ENCODE measurements around the gene P3H1. TPM values are rescaled to one million over a fixed set of nuclear protein-coding genes. Genes with fewer than 3 reads are reported as not detected.

Gene P3H1
- polyA plus RNA-seq, 1 of the 3 experiments (the other 2 are of a cell fraction), result 66.8 TPM

GRCh38 chr1:42732126-42732680 is 34.6 kb downstream of the P3H1 start:
- H3K9me3 ChIP-seq, result no peaks in the 10 kb centered on the region
- H3K9me2 ChIP-seq, result no peaks in the 10 kb centered on the region
- no peak for TF ChIP-seq REST (IDR thresholded peaks at IDR 0.05; ENCODE audit: low read depth, low read length)
- TF ChIP-seq MAX (IDR thresholded peaks at IDR 0.05; ENCODE audit: low read depth), result no peak
- no peak for TF ChIP-seq PBX3 (IDR thresholded peaks at IDR 0.05)
- TF ChIP-seq USF2 (IDR thresholded peaks at IDR 0.05; ENCODE audit: borderline replicate concordance, low read depth, low read length), result no peak
- TF ChIP-seq USF1 (IDR thresholded peaks at IDR 0.05; ENCODE audit: borderline replicate concordance, low read depth), result no peak
- TF ChIP-seq RAD21 (IDR thresholded peaks at IDR 0.05; ENCODE audit: low read length), result no peak
- peak; percentile 3 for DNase-seq
- no peak overlapping the region for H3K4me3 ChIP-seq (ENCODE audit: low read depth in 2 of 2, low read length in 1 of 2)
- POLR2A ChIA-PET, result no interaction called here
- peaks cover 0 to 6% of the 10 kb centered on the region in 2 experiments; a peak in 1 of 4 replicates for H3K4me1 ChIP-seq (ENCODE audit: control insufficient read depth in 1 of 2, insufficient read depth in 2 of 2, low read depth in 1 of 2, low read length in 1 of 2)
- no peak overlapping the region for H2AFZ ChIP-seq (ENCODE audit: low read depth)
- no peaks in the 10 kb centered on the region for H3F3A ChIP-seq (replicated peaks; ENCODE audit: insufficient read depth)
- H3K27me3 ChIP-seq (ENCODE audit: insufficient read depth), result no peaks in the 10 kb centered on the region
- CTCF ChIA-PET, result interaction anchor here (1.5 kb wide), 2 partner anchors 12 to 13 kb away, joined by 3 to 4 read pairs; no protein-coding TSS in a partner anchor
- no peaks in the 10 kb centered on the region for H3K36me3 ChIP-seq (replicated peaks in 1 of 2; ENCODE audit: control insufficient read depth in 1 of 2, insufficient read depth in 2 of 2, low read length in 1 of 2)
- H3K79me2 ChIP-seq (ENCODE audit: insufficient read depth), result no peaks in the 10 kb centered on the region
- WGBS (ENCODE audit: low lambda C conversion rate), result 83% methylated on average over 10 of the region's 10 CpGs
- H3K9ac ChIP-seq, result no peak overlapping the region
- no peak overlapping the region for H3K27ac ChIP-seq (ENCODE audit: low read depth in 2 of 2, low read length in 1 of 2)
- H4K20me1 ChIP-seq (ENCODE audit: insufficient read depth), result no peaks in the 10 kb centered on the region
- no peak overlapping the region for H3K4me2 ChIP-seq

GRCh38 chr1:42731585-42731984 is 35.2 kb downstream of the P3H1 start:
- POLR2A ChIA-PET, result no interaction called here
- TF ChIP-seq NFIC (IDR thresholded peaks at IDR 0.05; ENCODE audit: borderline replicate concordance), result no peak
- TF ChIP-seq SMC3 (IDR thresholded peaks at IDR 0.05; ENCODE audit: low read depth, low read length), result no peak
- TF ChIP-seq GATA2 (CRISPR knock-in tag; IDR thresholded peaks at IDR 0.05), result no peak
- TF ChIP-seq PBX3 (IDR thresholded peaks at IDR 0.05), result no peak
- TF ChIP-seq RXRA (IDR thresholded peaks at IDR 0.05; ENCODE audit: borderline replicate concordance, low read depth), result no peak
- TF ChIP-seq MEF2A (IDR thresholded peaks at IDR 0.05; ENCODE audit: borderline replicate concordance, low read depth), result no peak
- no peak for TF ChIP-seq FOSL2 (IDR thresholded peaks at IDR 0.05; ENCODE audit: borderline replicate concordance, low read depth)
- no peak for TF ChIP-seq ELF1 (IDR thresholded peaks at IDR 0.05)
- no peak for TF ChIP-seq GABPA (IDR thresholded peaks at IDR 0.05; ENCODE audit: low read depth)
- TF ChIP-seq MXI1 (IDR thresholded peaks at IDR 0.05; ENCODE audit: low read depth, low read length), result no peak
- TF ChIP-seq JUND (IDR thresholded peaks at IDR 0.05), result no peak
- no peak for TF ChIP-seq RFX5 (IDR thresholded peaks at IDR 0.05; ENCODE audit: low read length)
- TF ChIP-seq TAF1 (IDR thresholded peaks at IDR 0.05; ENCODE audit: borderline replicate concordance, low read depth, low read length), result no peak

More at GRCh38 chr1:42731585-42731984, 35.2 kb downstream of the P3H1 start:
- CTCF ChIA-PET, result interaction anchor here (0.6 to 1.7 kb wide), 3 partner anchors 11 to 387 kb away, joined by 3 to 4 read pairs (median 4); no protein-coding TSS in a partner anchor
- Histone ChIP-seq H3K9me3 (no peaks in the 10 kb centered on the region), H3K4me1 (ENCODE audit: control insufficient read depth in 1 of 2, insufficient read depth in 2 of 2, low read depth in 1 of 2, low read length in 1 of 2) (peaks cover 0 to 6% of the 10 kb centered on the region in 2 experiments; a peak in 1 of 4 replicates), H3K9me2 (no peaks in the 10 kb centered on the region), H3K79me2 (ENCODE audit: insufficient read depth) (no peaks in the 10 kb centered on the region), H3K9ac (no peak overlapping the region), H3K4me2 (no peak overlapping the region), H3K27me3 (ENCODE audit: insufficient read depth) (no peaks in the 10 kb centered on the region), H4K20me1 (ENCODE audit: insufficient read depth) (no peaks in the 10 kb centered on the region), H3K36me3 (replicated peaks in 1 of 2; ENCODE audit: control insufficient read depth in 1 of 2, insufficient read depth in 2 of 2, low read length in 1 of 2) (no peaks in the 10 kb centered on the region), H3K4me3 (ENCODE audit: low read depth in 2 of 2, low read length in 1 of 2) (no peak overlapping the region), H3F3A (replicated peaks; ENCODE audit: insufficient read depth) (no peaks in the 10 kb centered on the region), H3K27ac (ENCODE audit: low read depth in 2 of 2, low read length in 1 of 2) (no peak overlapping the region), H2AFZ (ENCODE audit: low read depth) (no peak overlapping the region)
- 83% methylated on average over 3 of the region's 3 CpGs for WGBS (ENCODE audit: low lambda C conversion rate)
- DNase-seq, result peak; percentile 6

Measured in SK-N-SH (cell line).